CD4-positive, alpha-beta T cell (primary cell): Measurements from ENCODE around the gene ATRAID. TPM values are rescaled to one million over a fixed set of nuclear protein-coding genes. Genes with fewer than 3 reads are reported as not detected.

ENCODE experiments used
- ATAC-seq: fragments of 200-7000 bp; cut with Tn5 transposase; one replicate; pipeline ENCODE4 v1.10.0; 2022; ENCODE audit warnings: mild to moderate bottlenecking; ENCODE audit not compliant: poor library complexity
- CTCF ChIA-PET: fragments of 350-600 bp; sonication (Branson Sonifier 250); formaldehyde crosslinking; loops from one replicate; lab custom pipeline; 2021; ENCODE audit warnings: antibody characterized with exemption, inconsistent platforms; lab: Charles Lee
- POLR2A ChIA-PET: fragments of 350-600 bp; sonication (Branson Sonifier 250); formaldehyde crosslinking; loops from one replicate; lab custom pipeline; 2021; ENCODE audit warnings: antibody characterized with exemption, inconsistent platforms; lab: Charles Lee
- DNase-seq, 14 experiments: peaks; one replicate each; pipeline ENCODE4 v3.0.0-alpha.2; 2013 to 2020; ENCODE audit warnings: mixed read lengths in 2 of 14
- H3K27ac ChIP-seq, 2 donors: one replicate each; pipeline versions ENCODE4 v1.5.1 to v1.7.0; 2013; ENCODE audit warnings: low read length in 2 of 2, low read depth in 1 of 2, mild to moderate bottlenecking in 1 of 2
- H3K27me3 ChIP-seq, 2 experiments: 1 replicate in 1 of 2; 2 replicates in 1 of 2; pipeline versions ENCODE4 v1.6.1 to v1.7.0; 2013; ENCODE audit warnings: low read length in 2 of 2, control low read depth in 1 of 2, mild to moderate bottlenecking in 1 of 2, moderate library complexity in 1 of 2; ENCODE audit not compliant: insufficient read depth in 2 of 2, control insufficient read depth in 1 of 2
- H3K36me3 ChIP-seq: one replicate; pipeline ENCODE4 v1.6.1; 2013; ENCODE audit warnings: low read length, control low read depth; ENCODE audit not compliant: insufficient read depth
- H3K4me1 ChIP-seq: one replicate; pipeline ENCODE4 v1.6.1; 2013; ENCODE audit warnings: low read length, control low read depth; ENCODE audit not compliant: insufficient read depth
- H3K4me3 ChIP-seq: one replicate; pipeline ENCODE4 v1.5.1; 2013; ENCODE audit warnings: mild to moderate bottlenecking, low read length, moderate library complexity
- H3K9me3 ChIP-seq, 2 experiments: 1 replicate in 1 of 2; 2 replicates in 1 of 2; pipeline versions ENCODE4 v1.6.1 to v1.7.0; 2013; ENCODE audit warnings: low read length in 2 of 2, mild to moderate bottlenecking in 2 of 2, control low read depth in 1 of 2, moderate library complexity in 1 of 2; ENCODE audit not compliant: control insufficient read depth in 1 of 2, insufficient read depth in 1 of 2
- H3K27ac Mint-ChIP-seq: one replicate; pipeline ENCODE4 v1.8.0; 2020; ENCODE audit warnings: mixed read lengths
- H3K27me3 Mint-ChIP-seq: one replicate; pipeline ENCODE4 v1.8.0; 2021; ENCODE audit warnings: mixed read lengths
- H3K36me3 Mint-ChIP-seq: one replicate; pipeline ENCODE4 v1.8.0; 2021; ENCODE audit warnings: low read depth, mixed read lengths
- H3K4me1 Mint-ChIP-seq: one replicate; pipeline ENCODE4 v1.8.0; 2021; ENCODE audit warnings: low read depth, mixed read lengths
- H3K4me3 Mint-ChIP-seq: one replicate; pipeline ENCODE4 v1.8.0; 2020; ENCODE audit warnings: mild to moderate bottlenecking, mixed read lengths
- H3K9me3 Mint-ChIP-seq: one replicate; pipeline ENCODE4 v1.8.0; 2020; ENCODE audit warnings: mixed read lengths
- intact Hi-C, 2 experiments: fragments of 100-400 bp; cut with DNase I in 1 of 2; cut with micrococcal nuclease in 1 of 2; formaldehyde crosslinking; loops; one replicate each; pipeline versions ENCODE4 v1.15.1 to v1.9.0; 2023 to 2025; cut with DNase I, micrococcal nuclease
- total RNA-seq, 174 experiments: library from RNA in 2 of 174; stranded (reverse) in 2 of 174; gene quantifications; one replicate each; pipeline ENCODE4 v1.2.3 and lab custom pipeline; 2021 to 2026
- TF ChIP-seq, protein P1 (sequence below): fragments of 200-600 bp; IDR thresholded peaks from one replicate; pipeline ENCODE4 v1.8.0; 2022; ENCODE audit warnings: antibody characterized with exemption, mild to moderate bottlenecking

The ATRAID gene
- total RNA-seq, 2 experiments from 2014 or later: 79.1 to 82.5 TPM

DNA sequence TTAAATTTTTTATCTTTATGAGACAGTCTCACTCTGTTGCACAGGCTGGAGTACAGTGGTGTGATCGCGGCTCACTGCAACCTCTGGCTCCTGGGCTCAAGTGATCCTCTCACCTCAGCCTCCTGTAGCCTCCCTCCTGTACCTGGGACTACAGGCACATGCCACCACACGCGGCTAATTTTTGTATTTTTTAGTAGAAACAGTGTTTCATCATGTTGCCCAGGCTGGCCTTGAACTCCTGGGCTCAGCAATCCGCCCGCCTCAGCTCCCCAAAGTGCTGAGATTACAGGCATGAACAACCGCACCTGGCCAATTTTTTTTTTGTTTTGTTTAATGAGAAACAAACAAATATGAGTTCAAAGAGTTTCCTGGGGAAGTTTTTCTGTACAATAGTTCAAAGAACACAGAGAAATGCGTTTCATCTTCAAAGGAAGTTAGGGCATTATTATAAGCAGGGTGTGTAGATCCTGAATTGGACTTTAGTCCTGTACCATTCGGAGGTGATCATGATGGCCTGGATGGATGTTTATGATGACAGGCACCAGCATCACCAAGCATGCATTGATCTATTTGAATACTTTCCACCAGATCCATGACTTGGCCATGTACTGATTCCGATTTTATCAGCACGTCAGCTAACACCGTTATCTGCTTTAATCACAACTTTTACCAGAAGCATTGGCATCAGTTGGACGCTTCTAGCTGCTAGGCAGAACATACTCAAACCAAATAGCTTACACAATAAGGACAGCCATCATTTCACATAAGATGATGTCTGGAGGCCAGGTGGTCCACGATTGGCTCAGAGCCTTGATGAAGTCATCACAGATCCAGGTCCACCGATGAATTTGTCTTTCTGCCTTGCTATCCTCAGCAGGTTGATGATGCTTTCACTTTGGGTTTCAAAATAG is 34.1 kb upstream of the ATRAID start:
- Mint-ChIP-seq H3K27me3 (peaks cover 52% of the 10 kb centered on the region), H3K4me1 (no peaks in the 10 kb centered on the region), H3K9me3 (no peaks in the 10 kb centered on the region), H3K27ac (no peak overlapping the region), H3K4me3 (no peak overlapping the region), H3K36me3 (no peaks in the 10 kb centered on the region)
- Histone ChIP-seq H3K36me3 (no peaks in the 10 kb centered on the region), H3K9me3 (no peaks in the 10 kb centered on the region), H3K4me3 (no peak overlapping the region), H3K27me3 (peaks cover 0 to 10% of the 10 kb centered on the region in 2 experiments), H3K27ac (no peak overlapping the region), H3K4me1 (no peaks in the 10 kb centered on the region)
- POLR2A ChIA-PET: no interaction called here
- no peak for DNase-seq
- no peak for ATAC-seq
- CTCF ChIA-PET: interaction anchor here (1.2 kb wide), 1 partner anchor 8 kb away, joined by 5 read pairs; no protein-coding TSS in a partner anchor
- intact Hi-C loops: no loop called here
- TF ChIP-seq, protein P1, sequence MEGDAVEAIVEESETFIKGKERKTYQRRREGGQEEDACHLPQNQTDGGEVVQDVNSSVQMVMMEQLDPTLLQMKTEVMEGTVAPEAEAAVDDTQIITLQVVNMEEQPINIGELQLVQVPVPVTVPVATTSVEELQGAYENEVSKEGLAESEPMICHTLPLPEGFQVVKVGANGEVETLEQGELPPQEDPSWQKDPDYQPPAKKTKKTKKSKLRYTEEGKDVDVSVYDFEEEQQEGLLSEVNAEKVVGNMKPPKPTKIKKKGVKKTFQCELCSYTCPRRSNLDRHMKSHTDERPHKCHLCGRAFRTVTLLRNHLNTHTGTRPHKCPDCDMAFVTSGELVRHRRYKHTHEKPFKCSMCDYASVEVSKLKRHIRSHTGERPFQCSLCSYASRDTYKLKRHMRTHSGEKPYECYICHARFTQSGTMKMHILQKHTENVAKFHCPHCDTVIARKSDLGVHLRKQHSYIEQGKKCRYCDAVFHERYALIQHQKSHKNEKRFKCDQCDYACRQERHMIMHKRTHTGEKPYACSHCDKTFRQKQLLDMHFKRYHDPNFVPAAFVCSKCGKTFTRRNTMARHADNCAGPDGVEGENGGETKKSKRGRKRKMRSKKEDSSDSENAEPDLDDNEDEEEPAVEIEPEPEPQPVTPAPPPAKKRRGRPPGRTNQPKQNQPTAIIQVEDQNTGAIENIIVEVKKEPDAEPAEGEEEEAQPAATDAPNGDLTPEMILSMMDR: no peak

DNA sequence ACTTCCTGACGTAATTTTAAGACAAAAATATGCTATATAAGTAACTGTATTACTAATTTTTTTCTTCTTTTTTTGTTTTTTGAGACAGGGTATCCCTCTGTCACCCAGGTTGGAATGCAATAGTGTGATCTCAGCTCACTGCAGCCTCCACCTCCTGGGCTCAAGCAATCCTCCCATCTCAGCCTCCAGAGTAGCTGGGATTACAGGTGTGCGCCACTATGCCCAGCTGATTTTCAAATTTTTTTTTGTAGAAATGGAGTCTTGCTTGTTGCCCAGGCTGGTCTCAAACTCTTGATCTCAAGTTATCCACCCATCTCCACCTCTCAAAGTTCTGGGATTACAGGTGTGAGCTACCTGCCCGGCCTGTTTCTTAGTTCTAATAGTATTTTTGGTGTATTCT is 33.4 kb upstream of the ATRAID start:
- Histone ChIP-seq H3K27me3 (peaks cover 0 to 10% of the 10 kb centered on the region in 2 experiments), H3K4me1 (no peaks in the 10 kb centered on the region), H3K36me3 (no peaks in the 10 kb centered on the region), H3K27ac (no peak overlapping the region), H3K9me3 (no peaks in the 10 kb centered on the region), H3K4me3 (no peak overlapping the region)
- TF ChIP-seq, protein P1: no peak
- peaks cover 57% of the 10 kb centered on the region for H3K27me3 Mint-ChIP-seq
- no peak for ATAC-seq
- intact Hi-C loops: no loop called here
- no peaks in the 10 kb centered on the region for H3K9me3 Mint-ChIP-seq
- no peaks in the 10 kb centered on the region for H3K4me1 Mint-ChIP-seq
- ChIA-PET POLR2A (no interaction called here), CTCF (interaction anchor here (1.2 kb wide), 1 partner anchor 9 kb away, joined by 5 read pairs; no protein-coding TSS in a partner anchor)
- DNase-seq: no peak
- H3K36me3 Mint-ChIP-seq: no peaks in the 10 kb centered on the region
- H3K27ac Mint-ChIP-seq: no peak overlapping the region
- H3K4me3 Mint-ChIP-seq: no peak overlapping the region

DNA sequence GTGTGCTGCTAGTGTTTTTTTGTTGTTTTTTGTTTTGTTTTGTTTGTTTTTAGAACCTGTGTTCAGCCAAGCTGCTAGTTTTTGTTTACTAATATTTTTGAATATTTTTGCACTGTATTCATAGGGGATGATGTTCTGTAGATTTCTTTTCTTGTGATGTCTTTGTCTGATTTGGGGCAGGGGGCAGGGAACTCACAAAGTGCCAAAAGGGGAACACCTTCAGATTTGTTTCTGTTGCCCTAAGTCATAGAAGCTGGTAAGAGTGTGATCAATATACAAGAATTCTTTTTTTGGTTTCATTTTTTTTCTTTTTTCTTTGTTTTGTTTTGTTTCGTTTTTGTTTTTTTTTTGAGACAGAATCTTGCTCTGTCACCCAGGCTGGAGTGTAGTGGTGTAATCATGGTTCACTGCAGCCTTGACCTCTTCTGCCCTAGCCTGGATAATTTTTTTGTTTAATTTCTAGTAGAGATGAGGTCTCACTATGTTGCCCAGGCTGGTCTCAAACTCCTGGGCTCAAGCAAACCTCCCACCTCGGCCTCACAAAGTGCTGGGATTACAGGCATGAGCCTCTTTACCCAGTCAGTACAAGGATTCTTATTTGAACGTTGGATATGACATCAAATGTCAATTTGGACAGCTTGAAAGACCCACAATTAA is 32.4 kb upstream of the ATRAID start:
- Mint-ChIP-seq H3K9me3 (no peaks in the 10 kb centered on the region), H3K4me1 (no peaks in the 10 kb centered on the region), H3K27me3 (peaks cover 60% of the 10 kb centered on the region), H3K4me3 (no peak overlapping the region), H3K36me3 (no peaks in the 10 kb centered on the region), H3K27ac (no peak overlapping the region)
- Histone ChIP-seq H3K9me3 (no peaks in the 10 kb centered on the region), H3K27ac (no peak overlapping the region), H3K36me3 (no peaks in the 10 kb centered on the region), H3K27me3 (peaks cover 0 to 10% of the 10 kb centered on the region in 2 experiments), H3K4me1 (no peaks in the 10 kb centered on the region), H3K4me3 (no peak overlapping the region)
- intact Hi-C loops: no loop called here
- ChIA-PET POLR2A (no interaction called here), CTCF (no interaction called here)
- ATAC-seq (no peak), DNase-seq (no peak)
- TF ChIP-seq, protein P1: no peak
